Mucosa of rectum (tissue), 2 donors: ENCODE measurements around the gene CACNG8.

Experiments
- H3K27ac ChIP-seq, 2 donors: one replicate each; pipeline ENCODE4 v1.7.0; 2013; ENCODE audit warnings: inconsistent platforms in 2 of 2, low read depth in 2 of 2, low read length in 2 of 2
- H3K27me3 ChIP-seq, 2 donors: one replicate each; pipeline ENCODE4 v1.7.0; 2013; ENCODE audit warnings: low read length in 2 of 2; ENCODE audit not compliant: control insufficient read depth in 2 of 2, insufficient read depth in 2 of 2
- H3K36me3 ChIP-seq, 2 donors: one replicate each; pipeline ENCODE4 v1.7.0; 2013; ENCODE audit warnings: low read length in 2 of 2; ENCODE audit not compliant: control insufficient read depth in 2 of 2, insufficient read depth in 2 of 2
- H3K4me1 ChIP-seq, 2 donors: one replicate each; pipeline ENCODE4 v1.7.0; 2013; ENCODE audit warnings: low read length in 2 of 2, mild to moderate bottlenecking in 1 of 2; ENCODE audit not compliant: control insufficient read depth in 2 of 2, insufficient read depth in 2 of 2
- H3K4me3 ChIP-seq, 2 donors: one replicate each; pipeline ENCODE4 v1.7.0; 2013; ENCODE audit warnings: low read length in 2 of 2
- H3K9ac ChIP-seq, 2 donors: one replicate each; pipeline ENCODE4 v1.7.0; 2013; ENCODE audit warnings: low read length in 2 of 2, low read depth in 1 of 2, mild to moderate bottlenecking in 1 of 2
- H3K9me3 ChIP-seq, 2 donors: one replicate each; pipeline ENCODE4 v1.7.0; 2013; ENCODE audit warnings: low read length in 2 of 2; ENCODE audit not compliant: control insufficient read depth in 2 of 2
- donor health status: healthy.
- donor health status: Normal muscosa, but diverticular disease.

Gene CACNG8

DNA sequence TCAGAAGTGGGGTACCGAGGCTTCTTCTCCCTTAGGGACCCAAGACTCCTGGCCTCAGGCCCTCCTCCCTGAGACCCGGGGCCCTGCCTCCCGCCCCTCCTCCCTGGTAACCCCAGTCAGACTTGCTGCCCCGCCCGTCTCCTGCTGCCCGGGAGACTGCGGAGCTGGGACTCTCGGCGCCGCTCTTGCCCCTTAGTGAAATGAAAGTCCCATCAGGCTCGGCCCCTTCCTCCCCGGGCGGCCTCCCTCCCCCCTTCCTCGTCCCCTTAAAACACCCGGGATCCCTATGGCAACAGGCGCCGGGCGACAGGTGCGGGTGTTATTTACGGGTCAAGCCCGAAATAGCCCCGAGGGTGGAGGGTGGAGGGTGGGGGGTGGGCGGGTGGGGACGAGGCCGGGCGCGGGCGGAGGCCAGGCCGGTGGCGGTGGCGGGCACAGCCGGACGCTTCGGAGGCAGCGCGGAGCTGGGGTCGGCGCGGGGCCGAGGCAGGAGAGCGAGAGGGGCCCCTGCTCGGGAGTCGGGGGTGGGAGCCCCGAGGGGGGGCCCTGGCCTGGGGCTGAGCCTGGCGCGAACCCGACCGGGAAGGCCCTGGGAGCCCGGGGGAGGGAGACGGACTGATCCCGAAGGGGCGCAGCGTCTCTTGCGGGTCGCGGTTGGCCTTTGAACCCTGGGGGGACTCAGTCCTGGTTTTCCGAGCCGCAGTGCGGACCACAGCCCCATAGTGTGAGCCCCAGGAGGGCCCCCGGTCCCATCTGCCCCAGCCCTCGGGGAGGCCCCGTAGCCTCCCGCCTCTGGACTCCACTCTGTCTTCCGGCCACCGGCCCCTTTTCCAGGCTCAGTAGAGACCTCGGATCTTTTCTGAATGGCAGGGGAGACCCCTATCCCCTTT lies 28.7 kb downstream of the CACNG8 start, which contains the start of gene CACNG6:
Gene CACNG6 (plus strand): TSS at position 414 of the 890 bp plus-strand sequence. CDS start 1,241 bp downstream, outside the sequence.
- Histone ChIP-seq H3K36me3 (no peaks in the 10 kb centered on the region), H3K4me3 (no peak within 1 kb of the TSS), H3K27me3 (peaks cover 10 to 12% of the 10 kb centered on the region in 2 donors), H3K4me1 (no peaks in the 10 kb centered on the region), H3K27ac (no peak within 1 kb of the TSS), H3K9ac (no peak within 1 kb of the TSS), H3K9me3 (no peaks in the 10 kb centered on the region)

DNA sequence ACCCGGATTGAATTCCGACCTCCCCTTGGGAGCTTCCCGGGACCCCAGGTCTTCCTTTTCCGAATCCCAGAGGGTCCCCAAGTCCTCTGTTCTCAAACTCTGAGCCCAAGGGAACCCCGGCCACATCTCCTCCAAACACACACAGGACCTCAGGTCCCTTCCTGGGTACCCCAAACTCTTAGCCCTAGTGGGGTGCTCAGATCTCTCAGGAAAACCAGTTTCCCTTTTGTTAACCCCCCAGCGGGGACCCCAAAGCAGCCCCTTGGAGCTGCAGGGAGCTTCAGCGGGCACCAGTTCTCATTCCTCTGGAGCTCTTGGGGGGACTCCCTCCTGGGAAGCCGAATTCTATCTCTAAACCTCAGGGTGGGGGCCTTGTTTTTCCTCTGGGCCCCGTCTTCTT lies 29.5 kb downstream of the CACNG8 start:
- Histone ChIP-seq H3K27ac (no peak overlapping the region), H3K4me3 (no peak overlapping the region), H3K36me3 (no peaks in the 10 kb centered on the region), H3K9me3 (no peaks in the 10 kb centered on the region), H3K4me1 (no peaks in the 10 kb centered on the region), H3K27me3 (peaks cover 10 to 12% of the 10 kb centered on the region in 2 donors), H3K9ac (no peak overlapping the region)

DNA sequence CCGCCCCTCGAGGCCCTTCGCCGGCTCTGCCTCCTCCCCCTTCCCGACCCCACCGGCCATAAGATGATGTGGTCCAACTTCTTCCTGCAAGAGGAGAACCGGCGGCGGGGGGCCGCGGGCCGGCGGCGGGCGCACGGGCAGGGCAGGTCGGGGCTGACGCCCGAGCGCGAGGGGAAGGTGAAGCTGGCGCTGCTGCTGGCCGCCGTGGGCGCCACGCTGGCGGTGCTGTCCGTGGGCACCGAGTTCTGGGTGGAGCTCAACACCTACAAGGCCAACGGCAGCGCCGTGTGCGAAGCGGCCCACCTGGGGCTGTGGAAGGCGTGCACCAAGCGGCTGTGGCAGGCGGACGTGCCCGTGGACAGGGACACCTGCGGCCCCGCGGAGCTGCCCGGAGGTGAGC lies 30.1 kb downstream of the CACNG8 start:
- Histone ChIP-seq H3K4me3 (no peak overlapping the region), H3K36me3 (no peaks in the 10 kb centered on the region), H3K9ac (no peak overlapping the region), H3K27ac (no peak overlapping the region), H3K9me3 (no peaks in the 10 kb centered on the region), H3K4me1 (no peaks in the 10 kb centered on the region), H3K27me3 (peaks cover 10 to 12% of the 10 kb centered on the region in 2 donors)

DNA sequence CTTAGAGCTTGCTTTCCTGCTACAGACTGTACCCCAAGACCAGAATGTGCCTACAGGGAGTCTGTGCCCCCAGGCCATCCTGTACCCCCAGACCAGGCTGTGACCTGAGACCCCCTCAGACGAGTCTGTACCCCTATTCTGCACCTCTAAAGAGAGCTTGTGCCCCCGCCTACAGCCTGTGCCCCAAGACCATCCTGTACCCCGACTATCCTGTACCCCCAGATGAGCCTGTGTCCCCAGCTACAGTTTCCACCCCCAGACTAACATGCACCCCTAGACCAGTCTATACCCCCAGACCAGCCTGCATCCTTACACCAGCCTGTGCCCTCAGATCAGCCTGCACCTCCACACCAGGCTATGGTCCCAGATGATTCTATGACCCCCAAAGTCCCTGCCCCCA lies 30.7 kb downstream of the CACNG8 start:
- H3K27me3 ChIP-seq: peaks cover 10 to 14% of the 10 kb centered on the region in 2 donors
- H3K9me3 ChIP-seq: no peaks in the 10 kb centered on the region
- H3K4me3 ChIP-seq: no peak overlapping the region
- no peaks in the 10 kb centered on the region for H3K4me1 ChIP-seq
- H3K27ac ChIP-seq: no peak overlapping the region
- no peak overlapping the region for H3K9ac ChIP-seq
- no peaks in the 10 kb centered on the region for H3K36me3 ChIP-seq

DNA sequence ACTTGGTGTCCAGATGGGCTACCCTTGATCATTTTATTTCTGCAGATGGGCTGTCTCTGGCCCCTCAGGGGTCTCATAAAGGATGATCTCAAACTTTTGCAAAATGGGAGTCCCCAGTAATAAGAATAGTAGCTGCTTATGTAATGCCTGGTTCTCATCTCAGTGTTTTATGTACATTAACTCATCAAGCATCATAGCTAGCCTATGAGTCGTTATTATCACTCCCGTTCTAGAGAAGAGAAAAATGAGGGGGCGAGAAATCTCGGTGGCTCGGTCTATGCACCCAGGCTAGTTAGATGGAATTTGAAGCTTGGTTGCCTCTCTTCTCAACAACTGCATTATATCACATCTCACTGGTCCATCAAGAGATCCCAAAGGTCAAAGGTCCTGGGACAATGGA lies 32.1 kb downstream of the CACNG8 start:
- H3K27ac ChIP-seq: no peak overlapping the region
- H3K9me3 ChIP-seq: no peaks in the 10 kb centered on the region
- no peak overlapping the region for H3K9ac ChIP-seq
- no peaks in the 10 kb centered on the region for H3K36me3 ChIP-seq
- H3K4me1 ChIP-seq: no peaks in the 10 kb centered on the region
- H3K4me3 ChIP-seq: no peak overlapping the region
- peaks cover 11 to 13% of the 10 kb centered on the region in 2 donors for H3K27me3 ChIP-seq

DNA sequence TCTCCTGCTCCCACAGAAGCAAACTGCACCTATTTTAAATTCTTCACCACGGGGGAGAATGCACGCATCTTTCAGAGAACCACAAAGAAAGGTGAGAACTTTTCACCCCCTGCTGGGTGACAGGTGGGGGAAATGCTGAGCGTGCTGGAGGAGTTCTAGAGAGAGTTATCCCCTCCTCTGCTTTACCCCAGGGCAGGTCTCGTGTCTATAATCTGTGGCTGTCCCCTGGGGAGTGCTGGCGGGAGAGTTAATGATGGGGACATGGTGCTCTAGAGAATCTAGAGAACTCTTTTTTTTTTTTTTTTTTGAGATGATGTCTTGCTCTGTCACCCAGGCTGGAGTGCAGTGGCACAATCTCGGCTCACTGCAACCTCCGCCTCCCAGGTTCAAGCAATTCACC lies 35.5 kb downstream of the CACNG8 start:
- Histone ChIP-seq H3K9me3 (no peaks in the 10 kb centered on the region), H3K4me3 (no peak overlapping the region), H3K9ac (no peak overlapping the region), H3K4me1 (no peaks in the 10 kb centered on the region), H3K27me3 (peaks cover 7 to 8% of the 10 kb centered on the region in 2 donors), H3K27ac (no peak overlapping the region), H3K36me3 (no peaks in the 10 kb centered on the region)

DNA sequence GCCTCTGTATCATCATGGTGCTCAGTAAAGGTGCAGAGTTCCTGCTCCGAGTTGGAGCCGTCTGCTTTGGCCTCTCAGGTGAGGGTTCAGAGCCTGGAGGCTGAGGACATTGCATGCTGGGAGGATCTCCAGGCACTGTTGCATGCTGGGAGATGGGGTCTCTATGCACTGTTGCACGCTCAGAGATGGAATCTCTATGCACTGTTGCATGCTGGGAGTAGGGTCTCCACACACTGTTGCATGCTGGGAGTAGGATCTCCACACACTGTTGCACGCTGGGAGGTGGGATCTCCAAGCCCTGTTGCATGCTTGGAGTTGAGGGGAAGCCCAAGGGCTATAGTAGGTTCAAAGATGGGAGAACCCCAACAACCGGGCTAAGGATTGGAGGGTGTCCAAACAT lies 37.0 kb downstream of the CACNG8 start:
- Histone ChIP-seq H3K36me3 (no peaks in the 10 kb centered on the region), H3K27ac (no peak overlapping the region), H3K9ac (no peak overlapping the region), H3K27me3 (peaks cover 2 to 3% of the 10 kb centered on the region in 2 donors), H3K4me1 (no peaks in the 10 kb centered on the region), H3K9me3 (no peaks in the 10 kb centered on the region), H3K4me3 (no peak overlapping the region)

DNA sequence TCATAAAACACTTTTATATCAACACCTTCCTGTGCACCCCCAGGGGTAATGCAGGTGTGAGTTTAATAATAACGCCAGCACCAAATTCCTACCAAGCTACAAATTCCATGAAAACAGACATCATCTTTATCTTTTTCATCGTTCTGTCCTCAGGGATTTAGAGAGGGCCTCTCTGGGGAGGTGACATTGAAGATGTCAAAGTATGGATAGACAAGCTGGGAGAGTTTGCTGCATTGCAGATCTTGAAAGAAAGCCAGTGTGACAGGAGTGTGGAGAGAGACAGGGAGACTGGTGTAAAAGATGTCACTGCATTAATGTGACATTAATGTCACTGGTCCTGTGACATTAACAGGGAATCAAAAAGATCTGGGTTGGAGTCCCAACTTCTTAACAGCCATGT lies 38.8 kb downstream of the CACNG8 start:
- Histone ChIP-seq H3K27ac (no peak overlapping the region), H3K9me3 (no peaks in the 10 kb centered on the region), H3K9ac (no peak overlapping the region), H3K36me3 (no peaks in the 10 kb centered on the region), H3K27me3 (peaks cover 2 to 3% of the 10 kb centered on the region in 2 donors), H3K4me1 (no peaks in the 10 kb centered on the region), H3K4me3 (no peak overlapping the region)

DNA sequence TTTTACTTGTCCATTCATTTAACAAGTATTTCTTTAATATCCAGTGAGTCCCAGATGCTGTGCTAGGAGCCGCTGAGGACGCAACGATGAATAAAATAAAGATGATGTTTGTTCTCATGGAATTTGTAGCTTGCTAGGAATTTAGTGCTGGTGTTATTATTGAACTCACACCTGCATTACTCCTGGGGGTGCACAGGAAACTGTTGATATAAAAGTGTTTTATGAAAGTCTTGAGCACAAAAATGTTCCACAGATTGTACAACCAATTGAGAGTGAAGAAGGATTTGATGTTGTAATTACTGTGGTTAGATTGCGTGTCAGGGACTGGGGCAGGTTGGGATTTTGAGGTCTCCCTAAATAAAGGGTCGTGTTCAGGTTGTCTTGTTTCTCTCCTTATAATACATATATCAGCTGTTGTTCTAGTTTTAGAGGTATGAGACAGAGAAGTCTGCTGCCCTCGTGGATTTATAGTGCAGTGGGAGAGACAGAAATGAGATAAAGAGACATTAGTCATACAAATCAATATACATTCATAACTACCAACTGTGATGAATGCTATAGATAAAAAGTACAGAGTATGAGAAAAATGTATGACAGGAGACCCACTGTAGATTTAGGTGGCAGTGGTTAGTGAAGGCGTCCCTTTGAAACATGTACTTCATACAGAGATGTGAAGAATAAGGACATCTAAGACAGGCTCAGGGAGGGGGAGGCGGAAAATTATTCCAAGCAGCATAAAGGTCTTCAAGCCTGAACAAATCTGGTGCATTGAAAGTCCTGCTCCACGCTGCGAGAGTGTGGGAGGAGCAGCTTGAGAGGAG lies 40.0 kb downstream of the CACNG8 start:
- Histone ChIP-seq H3K9ac (no peak overlapping the region), H3K27ac (no peak overlapping the region), H3K4me1 (no peaks in the 10 kb centered on the region), H3K27me3 (peaks cover 2 to 3% of the 10 kb centered on the region in 2 donors), H3K36me3 (no peaks in the 10 kb centered on the region), H3K9me3 (no peaks in the 10 kb centered on the region), H3K4me3 (no peak overlapping the region)

DNA sequence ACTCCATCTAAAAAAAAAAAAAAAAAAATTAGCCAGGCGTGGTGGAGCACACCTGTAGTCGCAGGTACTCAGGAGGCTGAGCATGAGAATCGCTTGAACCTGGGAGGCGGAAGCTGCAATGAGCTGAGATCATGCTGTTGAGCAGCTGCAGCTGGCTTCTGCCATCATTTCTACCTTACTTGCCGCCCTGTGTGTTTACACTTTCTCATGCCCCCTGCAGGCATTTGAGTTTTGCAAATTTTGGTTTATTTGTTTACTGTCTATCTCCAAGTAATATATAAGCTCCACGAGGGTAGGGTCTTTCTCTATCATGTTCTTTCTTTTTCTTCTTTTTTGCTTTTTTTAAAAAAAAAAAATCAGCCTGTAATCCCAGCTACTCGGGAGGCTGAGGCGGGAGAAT lies 46.7 kb downstream of the CACNG8 start:
- no peak overlapping the region for H3K4me3 ChIP-seq
- H3K9me3 ChIP-seq: no peaks in the 10 kb centered on the region
- H3K27me3 ChIP-seq: no peaks in the 10 kb centered on the region
- no peak overlapping the region for H3K9ac ChIP-seq
- H3K4me1 ChIP-seq: no peaks in the 10 kb centered on the region
- H3K27ac ChIP-seq: no peak overlapping the region
- no peaks in the 10 kb centered on the region for H3K36me3 ChIP-seq
